Adrenal gland (tissue), 5 donors: ENCODE data around the gene ZNF366.

Experiments
- CTCF ChIP-seq, 6 experiments: fragments of 450-650 bp in 4 of 6; fragments of 200-600 bp in 2 of 6; sonication (generic) in 1 of 6; IDR thresholded peaks; 1 replicate in 5 of 6; 2 replicates in 1 of 6; pipeline versions ENCODE4 v1.5.1 to v1.8.0; 2016 to 2021; ENCODE audit warnings: antibody characterized with exemption in 6 of 6, mild to moderate bottlenecking in 2 of 6, moderate library complexity in 1 of 6
- POLR2A ChIP-seq, 2 donors: fragments of 450-650 bp; IDR thresholded peaks; one replicate each; pipeline ENCODE4 v1.6.1; 2017; ENCODE audit warnings: antibody characterized with exemption in 2 of 2, mild to moderate bottlenecking in 2 of 2, moderate library complexity in 1 of 2
- donor health status: DM: no; HTN: no; CAD: no.

- TF ChIP-seq CTCF (IDR thresholded peaks at IDR 0.05), result no peak
- TF ChIP-seq POLR2A (IDR thresholded peaks at IDR 0.05), result no peak
These were observed 109.4 kb downstream of the ZNF366 start for GRCh38 chr5:72397836-72398235.
